ENCODE results near the gene CTSA. TPM values are rescaled to one million over a fixed set of nuclear protein-coding genes. Genes with fewer than 3 reads are reported as not detected.
"Not testable (repeated sequence)": the region's sequence is repeated elsewhere in the genome, so short reads cannot be mapped to it uniquely, and the experiment has no call there.

CTSA gene
- total and polyA plus RNA-seq, 2 experiments from 2014 or later, result 425 to 716 TPM

DNA sequence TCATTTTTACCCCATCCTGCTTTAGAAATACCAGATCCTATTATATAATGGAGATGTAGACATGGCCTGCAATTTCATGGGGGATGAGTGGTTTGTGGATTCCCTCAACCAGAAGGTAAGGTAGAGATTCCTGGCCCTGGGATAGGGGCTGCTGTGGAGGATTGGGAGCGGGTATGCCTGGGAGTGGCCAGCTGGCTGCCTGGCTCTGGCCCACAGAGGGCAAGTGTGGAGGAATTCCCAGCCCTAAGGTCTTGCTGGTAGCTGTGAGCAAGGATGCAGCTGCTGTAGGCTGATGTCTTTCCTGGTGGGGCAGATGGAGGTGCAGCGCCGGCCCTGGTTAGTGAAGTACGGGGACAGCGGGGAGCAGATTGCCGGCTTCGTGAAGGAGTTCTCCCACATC lies 6.6 kb downstream of the CTSA start:
- no peak overlapping the region for H3K4me3 ChIP-seq
- H3K4me1 ChIP-seq (ENCODE audit: insufficient read depth), result peaks cover 8% of the 10 kb centered on the region
- no peaks in the 10 kb centered on the region for H4K20me1 ChIP-seq (ENCODE audit: insufficient read depth, poor library complexity, severe bottlenecking)
- TF ChIP-seq CTCF (IDR thresholded peaks at IDR 0.05; ENCODE audit: poor library complexity) (no peak), EZH2phosphoT487 (IDR thresholded peaks at IDR 0.05; ENCODE audit: low read depth, severe bottlenecking, unreplicated experiment) (no peak), EZH2 (IDR thresholded peaks at IDR 0.05; ENCODE audit: borderline replicate concordance) (no peak)
- no peaks in the 10 kb centered on the region for H3K9me3 ChIP-seq (ENCODE audit: low read depth)
- no peak overlapping the region for H3K4me2 ChIP-seq
- DNase-seq (ENCODE audit: low spot score), result no peak
- H3K9me2 ChIP-seq (replicated peaks; ENCODE audit: insufficient read depth), result no peaks in the 10 kb centered on the region
- peaks cover 11% of the 10 kb centered on the region for H3K79me2 ChIP-seq
- H3K36me3 ChIP-seq (replicated peaks; ENCODE audit: insufficient read depth, low read depth), result no peaks in the 10 kb centered on the region
- no peak overlapping the region for H2AFZ ChIP-seq
- H3K27ac ChIP-seq, result no peak overlapping the region
- no peaks in the 10 kb centered on the region for H3K27me3 ChIP-seq
- WGBS (ENCODE audit: low lambda C conversion rate, missing lambda C conversion rate), result 95% methylated on average over 7 of the region's 7 CpGs

DNA sequence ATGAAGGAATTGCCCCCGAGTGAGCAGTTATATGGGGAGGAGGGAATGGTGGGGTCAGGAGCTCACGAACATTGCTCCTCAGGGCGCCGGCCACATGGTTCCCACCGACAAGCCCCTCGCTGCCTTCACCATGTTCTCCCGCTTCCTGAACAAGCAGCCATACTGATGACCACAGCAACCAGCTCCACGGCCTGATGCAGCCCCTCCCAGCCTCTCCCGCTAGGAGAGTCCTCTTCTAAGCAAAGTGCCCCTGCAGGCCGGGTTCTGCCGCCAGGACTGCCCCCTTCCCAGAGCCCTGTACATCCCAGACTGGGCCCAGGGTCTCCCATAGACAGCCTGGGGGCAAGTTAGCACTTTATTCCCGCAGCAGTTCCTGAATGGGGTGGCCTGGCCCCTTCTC lies 7.2 kb downstream of the CTSA start:
- no peak overlapping the region for H2AFZ ChIP-seq
- H3K9me2 ChIP-seq (replicated peaks; ENCODE audit: insufficient read depth), result no peaks in the 10 kb centered on the region
- no peak overlapping the region for H3K4me2 ChIP-seq
- TF ChIP-seq EZH2 (IDR thresholded peaks at IDR 0.05; ENCODE audit: borderline replicate concordance), result no peak
- TF ChIP-seq CTCF (IDR thresholded peaks at IDR 0.05; ENCODE audit: poor library complexity), result no peak
- TF ChIP-seq EZH2phosphoT487 (IDR thresholded peaks at IDR 0.05; ENCODE audit: low read depth, severe bottlenecking, unreplicated experiment), result no peak
- DNase-seq (ENCODE audit: low spot score), result no peak
- peaks cover 4% of the 10 kb centered on the region for H3K4me1 ChIP-seq (ENCODE audit: insufficient read depth)
- H3K79me2 ChIP-seq, result peaks cover 7% of the 10 kb centered on the region
- 93% methylated on average over 12 of the region's 12 CpGs for WGBS (ENCODE audit: low lambda C conversion rate, missing lambda C conversion rate)
- H3K27ac ChIP-seq, result no peak overlapping the region
- H4K20me1 ChIP-seq (ENCODE audit: insufficient read depth, poor library complexity, severe bottlenecking), result no peaks in the 10 kb centered on the region
- H3K36me3 ChIP-seq (replicated peaks; ENCODE audit: insufficient read depth, low read depth), result no peaks in the 10 kb centered on the region
- H3K27me3 ChIP-seq, result no peaks in the 10 kb centered on the region
- H3K4me3 ChIP-seq, result no peak overlapping the region
- H3K9me3 ChIP-seq (ENCODE audit: low read depth), result no peaks in the 10 kb centered on the region

GRCh38 chr20:45899046-45899835 lies 8.1 kb downstream of the CTSA start:
- no peaks in the 10 kb centered on the region for H3K9me2 ChIP-seq (replicated peaks; ENCODE audit: insufficient read depth)
- no peaks in the 10 kb centered on the region for H3K4me1 ChIP-seq (ENCODE audit: insufficient read depth)
- no peaks in the 10 kb centered on the region for H3K27me3 ChIP-seq
- H3K36me3 ChIP-seq (replicated peaks; ENCODE audit: insufficient read depth, low read depth), result no peaks in the 10 kb centered on the region
- no peak for DNase-seq (ENCODE audit: low spot score)
- H3K79me2 ChIP-seq, result peaks cover under 1% of the 10 kb centered on the region
- no peaks in the 10 kb centered on the region for H3K9me3 ChIP-seq (ENCODE audit: low read depth)
- no peaks in the 10 kb centered on the region for H4K20me1 ChIP-seq (ENCODE audit: insufficient read depth, poor library complexity, severe bottlenecking)
- H3K4me3 ChIP-seq, result no peak overlapping the region
- H3K27ac ChIP-seq, result no peak overlapping the region
- TF ChIP-seq EZH2 (IDR thresholded peaks at IDR 0.05; ENCODE audit: borderline replicate concordance) (no peak), EZH2phosphoT487 (IDR thresholded peaks at IDR 0.05; ENCODE audit: low read depth, severe bottlenecking, unreplicated experiment) (no peak), CTCF (IDR thresholded peaks at IDR 0.05; ENCODE audit: poor library complexity) (no peak)
- no peak overlapping the region for H2AFZ ChIP-seq
- 93% methylated on average over 12 of the region's 13 CpGs for WGBS (ENCODE audit: low lambda C conversion rate, missing lambda C conversion rate)
- H3K4me2 ChIP-seq, result no peak overlapping the region

DNA sequence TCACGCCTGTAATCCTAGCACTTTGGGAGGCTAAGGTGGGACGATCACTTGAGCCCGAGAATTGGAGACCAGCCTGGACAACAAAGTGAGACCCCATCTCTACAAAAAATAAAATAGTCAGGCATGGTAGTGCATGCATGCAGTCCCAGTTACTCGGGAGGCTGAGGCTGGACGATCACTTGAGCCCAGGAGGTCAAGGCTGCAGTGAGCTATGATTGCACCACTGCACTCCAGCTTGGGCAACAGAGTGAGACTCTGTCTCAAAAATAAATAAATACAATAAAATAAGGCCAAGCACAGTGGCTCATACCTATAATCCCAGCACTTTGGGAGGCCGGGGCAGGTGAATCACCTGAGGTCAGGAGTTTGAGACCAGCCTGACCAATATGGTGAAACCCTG lies 10.2 kb downstream of the CTSA start:
- H3K4me1 ChIP-seq (ENCODE audit: insufficient read depth); H4K20me1 ChIP-seq (ENCODE audit: insufficient read depth, poor library complexity, severe bottlenecking); H3K36me3 ChIP-seq (replicated peaks; ENCODE audit: insufficient read depth, low read depth); H2AFZ ChIP-seq; H3K27ac ChIP-seq; H3K79me2 ChIP-seq; H3K9me3 ChIP-seq (ENCODE audit: low read depth); H3K4me2 ChIP-seq; DNase-seq (ENCODE audit: low spot score); H3K27me3 ChIP-seq; H3K4me3 ChIP-seq; H3K9me2 ChIP-seq (replicated peaks; ENCODE audit: insufficient read depth): not testable (repeated sequence)
- WGBS (ENCODE audit: low lambda C conversion rate, missing lambda C conversion rate), result 96% methylated on average over 6 of the region's 6 CpGs

Measured in hepatocyte (in vitro differentiated cells).